Esophagus squamous epithelium (tissue), 5 donors: ENCODE results near the gene KMT2A. TPM values are rescaled to one million over a fixed set of nuclear protein-coding genes. Genes with fewer than 3 reads are reported as not detected.
"Not testable (repeated sequence)": the region's sequence is repeated elsewhere in the genome, so short reads cannot be mapped to it uniquely, and the experiment has no call there.

Source experiments
- DNase-seq: peaks from one replicate; lab custom pipeline; 2025; lab: John Stamatoyannopoulos, UW
- H3K27ac ChIP-seq, 4 donors: fragments of 200-600 bp; sonication (generic); one replicate each; pipeline ENCODE4 v1.5.1; 2016 to 2019; ENCODE audit warnings: mild to moderate bottlenecking in 1 of 4
- H3K27me3 ChIP-seq, 4 donors: fragments of 200-600 bp; sonication (generic); 1 replicate in 3 of 4; 2 replicates in 1 of 4; pipeline versions ENCODE4 v1.5.1 to v1.6.0; 2017 to 2021; ENCODE audit warnings: antibody characterized with exemption in 1 of 4
- H3K36me3 ChIP-seq, 3 donors: fragments of 200-600 bp; sonication (generic); one replicate each; pipeline ENCODE4 v1.5.1; 2016 to 2019
- H3K4me1 ChIP-seq, 3 donors: fragments of 200-600 bp; sonication (generic); one replicate each; pipeline ENCODE4 v1.5.1; 2017 to 2019
- H3K4me3 ChIP-seq, 4 donors: fragments of 200-600 bp; sonication (generic); 1 replicate in 3 of 4; 2 replicates in 1 of 4; pipeline ENCODE4 v1.5.1; 2016 to 2019; ENCODE audit warnings: mild to moderate bottlenecking in 2 of 4, moderate library complexity in 1 of 4
- H3K9me3 ChIP-seq, 3 donors: fragments of 200-600 bp; sonication (generic); one replicate each; pipeline ENCODE4 v1.5.1; 2016 to 2019
- CTCF ChIP-seq, 6 experiments: fragments of 450-650 bp in 4 of 6; fragments of 200-600 bp in 2 of 6; sonication (generic) in 2 of 6; IDR thresholded peaks; one replicate each; pipeline ENCODE4 v1.5.1; 2016 to 2019; ENCODE audit warnings: antibody characterized with exemption in 6 of 6, mild to moderate bottlenecking in 4 of 6, moderate library complexity in 4 of 6
- POLR2A ChIP-seq, 4 donors: fragments of 450-650 bp; IDR thresholded peaks; one replicate each; pipeline ENCODE4 v1.6.1; 2017; ENCODE audit warnings: antibody characterized with exemption in 4 of 4, mild to moderate bottlenecking in 4 of 4, moderate library complexity in 3 of 4
- WGBS, 2 donors: methylation state at CpG; one replicate each; pipeline ENCODE4 v1.1.5; 2018; 5-methylcytosine and 5-hydroxymethylcytosine counted together
- intact Hi-C: fragments of 100-400 bp; cut with DNase I; formaldehyde crosslinking; loops from one replicate; pipeline ENCODE4 v1.15.0; 2022
- total RNA-seq, 4 donors: library from RNA; depleted of rRNA; stranded (reverse); fragments of >200 nt; gene quantifications; one replicate each; pipeline ENCODE4 v1.1.0, GENCODE V29; 2016
- donor health status: DM: yes; HTN: yes; CAD: no.

KMT2A gene
- total RNA-seq, 4 donors from 2014 or later: 22.0 to 54.0 (median 29.0) TPM

GRCh38 chr11:118547132-118547531 lies 110.8 kb downstream of the KMT2A start:
- H3K36me3 ChIP-seq: peaks cover 0 to 83% (median 23%) of the 10 kb centered on the region in 3 donors
- H3K4me1 ChIP-seq: no peaks in the 10 kb centered on the region
- no peaks in the 10 kb centered on the region for H3K27me3 ChIP-seq
- WGBS, 2 donors: 86 to 95% methylated on average over 2 of the region's 2 CpGs
- no peak for TF ChIP-seq POLR2A (IDR thresholded peaks at IDR 0.05)
- no peak for TF ChIP-seq CTCF (IDR thresholded peaks at IDR 0.05)
- H3K4me3 ChIP-seq: no peak overlapping the region
- intact Hi-C loops: no loop called here
- no peak overlapping the region for H3K27ac ChIP-seq
- no peaks in the 10 kb centered on the region for H3K9me3 ChIP-seq
- DNase-seq: no peak

- no peaks in the 10 kb centered on the region for H3K27me3 ChIP-seq
- 89 to 93% methylated on average over 3 to 4 of the region's 4 CpGs for WGBS, 2 donors
- no peak for TF ChIP-seq POLR2A (IDR thresholded peaks at IDR 0.05)
- no peak for TF ChIP-seq CTCF (IDR thresholded peaks at IDR 0.05)
- peaks cover 0 to 92% (median 15%) of the 10 kb centered on the region in 3 donors for H3K36me3 ChIP-seq
- H3K4me1 ChIP-seq: no peaks in the 10 kb centered on the region
- H3K4me3 ChIP-seq: no peak overlapping the region
- H3K27ac ChIP-seq: no peak overlapping the region
- DNase-seq: no peak
- H3K9me3 ChIP-seq: no peaks in the 10 kb centered on the region
- intact Hi-C loops: no loop called here
Observed at GRCh38 chr11:118552341-118552740, 116.0 kb downstream of the KMT2A start.

- peaks cover 0 to 14% (median 0%) of the 10 kb centered on the region in 3 donors for H3K4me1 ChIP-seq
- intact Hi-C loops: no loop called here
- 77 to 86% methylated on average over 4 of the region's 4 CpGs for WGBS, 2 donors
Observed at GRCh38 chr11:118560806-118561205, 124.5 kb downstream of the KMT2A start.

GRCh38 chr11:118565051-118565450 lies 128.8 kb downstream of the KMT2A start:
- WGBS, 2 donors: 20 to 25% methylated on average over 1 to 5 of the region's 5 CpGs
- TF ChIP-seq CTCF (IDR thresholded peaks at IDR 0.05) (no peak), POLR2A (IDR thresholded peaks at IDR 0.05) (no peak)
- Histone ChIP-seq H3K27ac (peak overlapping the region; percentile 75 to 88 (median 83)), H3K27me3 (no peaks in the 10 kb centered on the region), H3K4me1 (peaks cover 0 to 19% (median 0%) of the 10 kb centered on the region in 3 donors), H3K4me3 (peak overlapping the region; percentile 52 to 75 (median 66)), H3K9me3 (no peaks in the 10 kb centered on the region), H3K36me3 (peaks cover 0 to 5% (median 0%) of the 10 kb centered on the region in 3 donors)
- DNase-seq: no peak
- intact Hi-C loops: no loop called here

More at GRCh38 chr11:118560806-118561205, 124.5 kb downstream of the KMT2A start:
- DNase-seq: no peak
- peaks cover 0 to 45% (median 0%) of the 10 kb centered on the region in 3 donors for H3K36me3 ChIP-seq
- H3K9me3 ChIP-seq: no peaks in the 10 kb centered on the region
- no peaks in the 10 kb centered on the region for H3K27me3 ChIP-seq
- H3K4me3 ChIP-seq: no peak overlapping the region
- no peak overlapping the region for H3K27ac ChIP-seq
- TF ChIP-seq CTCF (IDR thresholded peaks at IDR 0.05): no peak

- H3K27ac ChIP-seq: no peak overlapping the region
- H3K4me1 ChIP-seq: peaks cover 2 to 38% (median 14%) of the 10 kb centered on the region in 3 donors
- TF ChIP-seq POLR2A (IDR thresholded peaks at IDR 0.05): no peak
- H3K27me3 ChIP-seq: no peaks in the 10 kb centered on the region
- WGBS, 2 donors: 63 to 88% methylated on average over 2 of the region's 2 CpGs
- H3K9me3 ChIP-seq: no peaks in the 10 kb centered on the region
- no peaks in the 10 kb centered on the region for H3K36me3 ChIP-seq
- no peak overlapping the region for H3K4me3 ChIP-seq
- no peak for DNase-seq
- intact Hi-C loops: no loop called here
Observed at GRCh38 chr11:118569670-118570069, 133.4 kb downstream of the KMT2A start.

GRCh38 chr11:118570787-118571186 lies 134.5 kb downstream of the KMT2A start:
- intact Hi-C loops: no loop called here
- no peaks in the 10 kb centered on the region for H3K36me3 ChIP-seq
- no peaks in the 10 kb centered on the region for H3K9me3 ChIP-seq
- H3K27ac ChIP-seq: no peak overlapping the region
- DNase-seq: no peak
- 94 to 100% methylated on average over 1 of the region's 1 CpG for WGBS, 2 donors
- peaks cover 7 to 40% (median 18%) of the 10 kb centered on the region in 3 donors for H3K4me1 ChIP-seq
- H3K4me3 ChIP-seq: no peak overlapping the region
- H3K27me3 ChIP-seq: no peaks in the 10 kb centered on the region
- TF ChIP-seq POLR2A (IDR thresholded peaks at IDR 0.05) (no peak), CTCF (IDR thresholded peaks at IDR 0.05) (no peak)

- H3K9me3 ChIP-seq, DNase-seq, H3K27me3 ChIP-seq, intact Hi-C loops, H3K36me3 ChIP-seq: not testable (repeated sequence)
- WGBS, 2 donors: 4 to 10% methylated on average over 7 to 15 of the region's 15 CpGs
- Histone ChIP-seq H3K27ac (peak overlapping the region; percentile 97 to 98 (median 98)), H3K4me1 (peaks cover 7 to 41% (median 18%) of the 10 kb centered on the region in 3 donors), H3K4me3 (peak overlapping the region; percentile 83 to 100 (median 96))
Observed at GRCh38 chr11:118571701-118572060, 135.4 kb downstream of the KMT2A start.
